Activated naive CD8-positive, alpha-beta T cell (primary cell): ENCODE results near the gene PRKCB.
"Not testable (repeated sequence)": the region's sequence is repeated elsewhere in the genome, so short reads cannot be mapped to it uniquely, and the experiment has no call there.

Experiments
- H3K27ac Mint-ChIP-seq: one replicate; pipeline ENCODE4 v1.8.0; 2021; ENCODE audit warnings: mixed read lengths
- H3K27me3 Mint-ChIP-seq: one replicate; pipeline ENCODE4 v1.8.0; 2021; ENCODE audit warnings: mixed read lengths
- H3K36me3 Mint-ChIP-seq: one replicate; pipeline ENCODE4 v1.8.0; 2021; ENCODE audit warnings: mixed read lengths
- H3K4me1 Mint-ChIP-seq: one replicate; pipeline ENCODE4 v1.8.0; 2021; ENCODE audit warnings: low read depth, mixed read lengths
- H3K4me3 Mint-ChIP-seq: one replicate; pipeline ENCODE4 v1.8.0; 2021; ENCODE audit warnings: mild to moderate bottlenecking, mixed read lengths
- H3K9me3 Mint-ChIP-seq: one replicate; pipeline ENCODE4 v1.8.0; 2021; ENCODE audit warnings: low read depth, mixed read lengths

The PRKCB gene

DNA sequence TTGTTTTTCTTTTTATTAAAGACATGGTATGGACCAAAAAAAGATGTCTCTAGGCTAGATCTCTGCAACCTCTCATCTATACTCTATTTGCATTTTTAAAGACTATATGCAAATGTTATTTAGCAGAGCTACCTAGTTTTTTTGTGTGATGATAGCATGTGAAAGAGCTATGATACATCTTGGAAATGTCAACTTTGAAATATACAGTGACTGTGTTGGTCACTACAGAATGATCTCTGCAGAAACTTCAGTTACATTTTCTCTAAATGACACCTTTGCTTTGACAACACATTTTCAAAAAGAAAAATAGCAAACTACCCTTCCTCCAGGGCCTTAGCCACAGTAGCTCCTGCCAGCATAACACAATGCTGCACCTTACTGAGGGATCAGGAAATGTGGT lies 86.6 kb downstream of the PRKCB start:
- peak overlapping the region; percentile 66 for H3K27ac Mint-ChIP-seq
- peaks cover 21% of the 10 kb centered on the region for H3K36me3 Mint-ChIP-seq
- no peaks in the 10 kb centered on the region for H3K9me3 Mint-ChIP-seq
- peaks cover 50% of the 10 kb centered on the region for H3K4me1 Mint-ChIP-seq
- H3K4me3 Mint-ChIP-seq, result no peak overlapping the region
- no peaks in the 10 kb centered on the region for H3K27me3 Mint-ChIP-seq

DNA sequence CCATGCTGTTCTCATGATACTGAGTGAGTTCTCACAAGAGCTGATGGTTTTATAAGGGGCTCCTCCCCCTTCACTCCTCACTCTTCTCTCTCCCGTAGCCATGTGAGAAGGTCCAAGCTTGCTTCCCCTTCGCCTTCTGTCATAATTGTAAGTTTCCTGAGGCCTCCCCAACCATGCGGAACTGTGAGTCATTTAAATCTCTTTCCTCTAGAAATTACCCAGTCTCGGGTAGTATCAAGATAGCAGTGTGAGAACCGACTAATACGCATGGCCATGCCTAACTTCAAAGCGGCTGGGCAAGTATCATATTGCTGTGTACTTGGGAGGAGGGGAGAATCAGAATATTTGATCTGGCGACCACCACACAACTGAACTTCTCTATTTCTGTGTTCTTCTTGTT lies 88.3 kb downstream of the PRKCB start:
- Mint-ChIP-seq H3K36me3 (peaks cover 16% of the 10 kb centered on the region), H3K27ac (peak overlapping the region; percentile 8), H3K4me3 (no peak overlapping the region), H3K9me3 (no peaks in the 10 kb centered on the region), H3K4me1 (peaks cover 51% of the 10 kb centered on the region), H3K27me3 (no peaks in the 10 kb centered on the region)

DNA sequence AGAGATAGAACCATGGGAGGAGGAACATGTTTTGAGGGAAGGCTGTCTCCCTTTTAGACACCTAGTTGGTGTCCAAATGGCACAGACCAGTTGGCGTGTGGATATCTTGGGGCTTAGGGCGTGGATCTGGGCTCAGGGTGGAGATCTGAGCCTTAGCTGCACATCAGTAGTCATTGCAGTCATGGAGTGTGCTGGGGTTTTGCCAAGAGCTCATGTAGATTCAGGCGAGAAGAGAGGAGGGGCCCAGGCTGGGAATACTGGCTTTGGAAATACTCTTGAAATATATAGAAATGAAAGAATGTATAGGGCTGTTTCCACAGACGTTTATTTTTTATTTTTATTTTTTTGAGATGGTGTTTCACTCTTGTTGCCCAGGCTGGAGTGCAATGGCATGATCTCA lies 92.0 kb downstream of the PRKCB start:
- H3K36me3 Mint-ChIP-seq, result peaks cover 7% of the 10 kb centered on the region
- H3K27ac Mint-ChIP-seq, result no peak overlapping the region
- no peaks in the 10 kb centered on the region for H3K27me3 Mint-ChIP-seq
- H3K4me1 Mint-ChIP-seq, result peaks cover 34% of the 10 kb centered on the region
- H3K9me3 Mint-ChIP-seq, result no peaks in the 10 kb centered on the region
- no peak overlapping the region for H3K4me3 Mint-ChIP-seq

DNA sequence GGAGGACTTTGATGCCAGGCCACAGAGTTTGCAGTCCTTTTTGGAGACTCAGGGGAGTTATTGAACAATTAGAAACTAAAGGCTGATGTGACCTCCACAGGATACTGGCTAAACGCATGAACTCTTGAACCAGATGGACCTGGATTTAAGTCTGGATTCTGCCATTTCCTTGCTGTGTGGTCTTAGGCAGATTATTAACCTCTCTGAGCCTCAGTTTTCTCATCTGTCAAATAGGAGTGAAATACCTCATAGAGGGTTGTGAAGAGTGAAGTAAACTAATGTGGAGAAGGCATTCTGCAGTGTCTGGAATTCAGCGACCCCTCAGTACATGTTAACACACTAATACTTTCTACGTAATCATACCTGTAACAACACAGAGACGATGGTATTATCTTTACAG lies 93.5 kb downstream of the PRKCB start:
- H3K4me1 Mint-ChIP-seq, result peaks cover 39% of the 10 kb centered on the region
- peaks cover 7% of the 10 kb centered on the region for H3K36me3 Mint-ChIP-seq
- H3K27ac Mint-ChIP-seq, result no peak overlapping the region
- no peaks in the 10 kb centered on the region for H3K27me3 Mint-ChIP-seq
- H3K9me3 Mint-ChIP-seq, result no peaks in the 10 kb centered on the region
- no peak overlapping the region for H3K4me3 Mint-ChIP-seq

DNA sequence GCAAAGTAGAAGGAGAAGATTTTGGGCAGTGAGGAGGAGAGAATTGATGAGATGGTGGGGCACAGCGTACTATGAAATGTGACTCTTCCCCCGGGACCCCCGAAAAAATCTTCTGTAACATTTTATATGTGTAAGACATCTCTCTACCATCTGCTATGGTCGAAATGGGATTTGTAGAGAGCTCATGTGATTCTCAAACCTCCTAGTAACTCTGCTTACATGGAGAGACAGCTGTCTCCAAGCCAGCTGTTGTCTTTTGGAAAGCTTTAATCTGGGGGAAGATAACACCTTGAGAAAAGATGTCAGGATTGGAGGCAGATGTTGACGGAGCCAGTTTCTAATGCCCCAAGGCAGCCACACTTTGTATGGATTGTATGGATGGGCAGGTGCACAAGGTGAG lies 94.1 kb downstream of the PRKCB start:
- Mint-ChIP-seq H3K4me3 (no peak overlapping the region), H3K27ac (no peak overlapping the region), H3K27me3 (no peaks in the 10 kb centered on the region), H3K9me3 (no peaks in the 10 kb centered on the region), H3K4me1 (peaks cover 42% of the 10 kb centered on the region), H3K36me3 (peaks cover 7% of the 10 kb centered on the region)

DNA sequence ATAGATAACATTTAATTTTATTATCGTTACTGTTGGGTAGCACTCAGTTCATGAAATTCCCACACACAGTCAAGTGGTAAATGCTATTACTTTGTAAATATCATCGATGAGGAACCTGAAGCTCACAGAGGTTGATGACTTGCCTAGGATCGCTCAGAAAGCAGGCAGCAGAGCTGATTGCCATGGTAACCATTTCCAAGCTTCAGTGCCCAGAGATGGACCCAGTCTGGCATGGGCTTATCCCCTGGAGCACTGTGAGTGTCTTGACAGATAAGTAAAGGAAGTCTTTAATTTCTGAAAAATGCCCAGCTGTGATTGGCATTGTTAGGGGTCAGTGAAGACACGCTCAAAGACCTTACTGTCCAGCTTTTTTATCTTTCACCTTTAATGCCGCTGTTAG lies 95.0 kb downstream of the PRKCB start:
- Mint-ChIP-seq H3K9me3 (no peaks in the 10 kb centered on the region), H3K4me1 (peaks cover 49% of the 10 kb centered on the region), H3K36me3 (peaks cover 9% of the 10 kb centered on the region), H3K27ac (no peak overlapping the region), H3K4me3 (no peak overlapping the region), H3K27me3 (no peaks in the 10 kb centered on the region)

DNA sequence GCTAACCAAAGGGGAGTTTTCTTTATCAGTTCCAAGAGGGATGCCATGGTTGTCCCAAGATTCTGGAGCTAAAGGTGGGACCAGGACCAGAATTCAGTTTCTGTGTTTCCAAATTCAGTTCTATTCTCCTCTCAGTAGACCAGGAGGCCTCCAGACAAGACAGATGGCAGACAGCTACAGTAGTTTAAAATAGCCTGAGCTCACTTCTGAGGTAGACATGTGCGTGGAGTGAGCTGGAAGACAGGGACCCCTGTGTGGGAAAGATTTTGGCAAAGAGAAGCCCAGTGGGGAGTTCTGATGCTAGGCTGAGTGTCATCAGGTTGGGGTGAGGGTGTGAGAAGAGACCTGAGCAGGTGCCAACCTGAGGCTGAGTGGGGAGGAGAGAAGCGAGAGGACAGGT lies 95.4 kb downstream of the PRKCB start:
- no peak overlapping the region for H3K4me3 Mint-ChIP-seq
- H3K27ac Mint-ChIP-seq, result no peak overlapping the region
- H3K9me3 Mint-ChIP-seq, result no peaks in the 10 kb centered on the region
- peaks cover 10% of the 10 kb centered on the region for H3K36me3 Mint-ChIP-seq
- H3K4me1 Mint-ChIP-seq, result peaks cover 53% of the 10 kb centered on the region
- no peaks in the 10 kb centered on the region for H3K27me3 Mint-ChIP-seq

DNA sequence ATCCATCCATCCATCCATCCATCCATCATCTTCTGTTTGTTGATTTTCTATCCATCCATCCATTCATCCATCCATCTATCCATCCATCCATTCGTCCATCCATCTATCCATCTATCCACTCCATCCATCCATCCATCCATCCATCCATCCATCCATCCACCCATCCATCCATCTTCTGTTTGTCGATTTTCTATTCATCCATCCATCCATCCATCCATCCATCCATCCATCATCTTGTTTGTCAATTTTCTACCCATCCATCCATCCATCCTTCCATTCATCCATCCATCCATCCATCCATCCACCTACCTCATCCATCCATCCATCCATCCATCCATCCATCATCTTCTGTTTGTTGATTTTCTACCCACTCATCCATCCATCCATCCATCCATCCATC lies 97.9 kb downstream of the PRKCB start:
- Mint-ChIP-seq H3K4me1 (peaks cover 45% of the 10 kb centered on the region), H3K36me3 (peaks cover 12% of the 10 kb centered on the region)
- H3K27ac Mint-ChIP-seq, H3K9me3 Mint-ChIP-seq, H3K27me3 Mint-ChIP-seq, H3K4me3 Mint-ChIP-seq: not testable (repeated sequence)

DNA sequence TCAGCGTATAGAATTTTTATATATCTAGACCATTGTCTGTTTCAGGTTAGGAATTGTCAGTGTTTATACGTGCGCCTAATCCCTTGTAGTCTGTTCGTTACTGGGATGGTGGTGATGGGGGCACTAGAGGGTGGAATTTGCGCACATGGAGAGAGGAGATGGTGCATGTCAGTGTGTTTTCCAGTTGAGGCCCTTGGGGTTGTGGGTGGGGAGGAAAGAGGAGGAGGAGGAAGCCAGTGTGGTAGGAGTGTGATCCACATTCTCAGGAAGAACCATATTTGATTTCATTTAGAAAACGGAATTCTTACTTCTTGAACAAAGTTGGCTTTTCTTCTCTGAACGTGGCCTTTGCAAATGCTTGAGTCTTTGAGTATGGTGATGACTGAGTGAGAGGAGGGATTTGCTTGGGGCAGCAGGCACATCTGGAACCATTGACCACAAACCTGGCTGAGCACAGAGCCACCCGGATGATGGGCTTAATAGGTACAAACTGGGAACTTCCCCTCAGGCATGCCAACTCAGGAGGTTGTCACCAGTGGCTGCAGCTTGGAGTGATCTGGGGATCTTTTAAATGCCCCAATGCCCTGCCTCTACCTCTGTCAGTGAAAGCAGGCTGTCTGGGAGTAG lies 98.9 kb downstream of the PRKCB start:
- H3K27me3 Mint-ChIP-seq, result no peaks in the 10 kb centered on the region
- H3K4me3 Mint-ChIP-seq, result no peak overlapping the region
- H3K9me3 Mint-ChIP-seq, result no peaks in the 10 kb centered on the region
- no peak overlapping the region for H3K27ac Mint-ChIP-seq
- peaks cover 12% of the 10 kb centered on the region for H3K36me3 Mint-ChIP-seq
- peaks cover 45% of the 10 kb centered on the region for H3K4me1 Mint-ChIP-seq

DNA sequence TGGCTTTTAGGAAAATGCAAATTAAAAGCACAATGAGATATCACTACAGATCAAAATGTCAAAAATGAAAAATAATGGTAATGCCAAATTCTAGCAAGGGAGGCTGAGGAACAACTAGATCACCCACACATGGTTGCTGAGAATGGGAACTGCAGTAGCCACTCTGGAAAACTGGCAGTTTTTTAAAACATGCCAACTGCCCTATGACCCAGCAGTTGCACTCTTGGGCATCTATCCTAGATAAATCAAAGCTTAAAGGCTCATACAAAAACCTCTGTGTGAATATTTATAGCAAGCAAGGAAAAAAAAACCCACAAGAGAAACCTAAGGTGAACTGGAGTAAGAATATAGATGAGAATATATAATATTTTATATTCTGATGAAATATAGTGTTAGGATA lies 104.3 kb downstream of the PRKCB start:
- H3K36me3 Mint-ChIP-seq, result peaks cover 11% of the 10 kb centered on the region

DNA sequence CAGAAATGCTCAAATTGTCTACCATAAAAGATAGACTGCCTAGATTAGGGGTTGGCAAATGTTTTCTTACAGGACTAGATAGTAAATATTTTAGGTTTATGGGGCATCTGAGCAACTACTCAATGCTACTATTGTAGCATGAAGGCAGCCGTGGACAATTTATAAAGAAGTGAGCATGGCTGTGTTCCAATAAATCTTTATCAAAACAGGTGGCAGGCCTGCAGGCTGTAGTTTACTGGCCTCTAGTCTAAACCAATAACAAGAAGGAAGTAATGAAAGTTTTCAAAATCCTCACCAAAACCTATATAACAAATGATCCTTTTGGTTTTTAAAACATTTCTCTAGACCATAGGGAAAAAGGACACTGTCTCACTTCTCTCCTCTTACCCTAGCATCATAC lies 105.2 kb downstream of the PRKCB start:
- Mint-ChIP-seq H3K9me3 (no peaks in the 10 kb centered on the region), H3K4me3 (no peak overlapping the region), H3K27me3 (no peaks in the 10 kb centered on the region), H3K36me3 (peaks cover 7% of the 10 kb centered on the region), H3K27ac (no peak overlapping the region), H3K4me1 (peaks cover 55% of the 10 kb centered on the region)

More for the DNA sequence above, 104.3 kb downstream of the PRKCB start:
- no peak overlapping the region for H3K27ac Mint-ChIP-seq
- H3K4me3 Mint-ChIP-seq, result no peak overlapping the region
- H3K4me1 Mint-ChIP-seq, result peaks cover 53% of the 10 kb centered on the region
- H3K27me3 Mint-ChIP-seq, result no peaks in the 10 kb centered on the region
- H3K9me3 Mint-ChIP-seq, result no peaks in the 10 kb centered on the region

DNA sequence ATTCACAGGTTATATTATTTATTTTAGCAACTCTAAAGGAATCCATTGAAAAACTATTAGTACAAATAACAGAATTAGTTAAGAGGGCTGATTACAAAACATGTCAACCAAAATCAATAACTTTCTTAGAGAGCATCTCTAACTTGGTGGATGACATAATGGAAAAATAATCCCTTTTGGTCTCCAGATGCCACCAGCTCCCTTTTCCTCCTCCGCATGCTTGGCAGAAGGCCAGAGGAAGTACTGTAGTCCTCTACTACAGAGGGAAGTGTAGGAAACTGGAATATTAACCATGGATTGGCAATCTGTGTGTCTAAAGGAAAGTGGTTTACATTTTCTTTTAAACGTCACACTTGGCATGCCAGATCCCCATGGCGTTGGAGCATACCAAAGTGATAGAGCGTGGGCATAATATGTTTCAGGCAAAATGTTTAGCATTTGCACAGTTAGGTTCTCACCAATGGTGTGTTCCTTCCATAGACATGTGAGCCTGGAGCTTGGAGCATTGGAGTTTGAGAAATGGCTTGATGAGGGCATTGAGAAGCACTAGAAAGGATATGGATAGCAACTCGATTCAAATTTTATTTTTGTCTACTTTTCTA lies 106.3 kb downstream of the PRKCB start:
- Mint-ChIP-seq H3K27me3 (no peaks in the 10 kb centered on the region), H3K4me1 (peaks cover 60% of the 10 kb centered on the region), H3K9me3 (no peaks in the 10 kb centered on the region), H3K27ac (no peak overlapping the region), H3K36me3 (peaks cover 6% of the 10 kb centered on the region), H3K4me3 (no peak overlapping the region)

DNA sequence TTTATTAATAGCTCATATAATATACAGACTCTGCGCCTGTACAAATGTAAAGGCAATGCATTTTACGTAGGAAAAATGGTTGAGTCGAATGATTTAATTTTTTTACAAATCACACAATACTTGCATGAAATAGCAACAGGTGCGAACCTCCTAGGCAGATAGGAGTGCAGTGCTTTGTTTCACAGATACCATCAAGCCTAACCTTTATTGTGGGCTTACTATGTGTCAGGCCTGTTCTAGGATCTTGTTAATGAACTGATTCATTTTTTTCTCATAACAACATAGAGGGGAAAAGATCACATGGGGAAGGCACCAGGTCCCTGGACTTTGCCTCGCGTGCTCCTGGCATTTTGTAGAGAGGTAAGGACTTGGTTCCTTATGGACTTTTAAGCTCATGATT lies 107.8 kb downstream of the PRKCB start:
- Mint-ChIP-seq H3K27ac (no peak overlapping the region), H3K36me3 (peaks cover 4% of the 10 kb centered on the region), H3K9me3 (no peaks in the 10 kb centered on the region), H3K27me3 (no peaks in the 10 kb centered on the region), H3K4me3 (no peak overlapping the region), H3K4me1 (peaks cover 76% of the 10 kb centered on the region)

DNA sequence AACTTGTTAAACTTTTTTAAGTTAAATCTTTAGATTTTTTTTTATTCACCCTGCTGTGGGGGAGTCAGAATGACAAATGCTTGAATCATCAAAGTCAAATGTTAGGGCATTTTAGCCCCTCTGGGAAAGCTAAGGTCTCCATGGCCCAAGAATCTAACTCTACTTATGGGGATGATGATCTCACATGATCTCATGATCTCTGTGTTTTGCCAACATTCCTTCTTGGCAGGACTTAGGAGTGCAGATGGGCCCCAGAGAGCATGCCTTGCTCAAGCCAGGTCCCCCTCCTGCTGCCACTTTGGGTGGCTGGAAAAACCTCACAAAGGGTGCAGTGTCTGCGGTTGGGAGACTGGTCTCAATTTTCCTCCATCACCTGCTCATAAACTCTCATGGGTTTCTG lies 108.6 kb downstream of the PRKCB start:
- peaks cover 82% of the 10 kb centered on the region for H3K4me1 Mint-ChIP-seq
- H3K9me3 Mint-ChIP-seq, result no peaks in the 10 kb centered on the region
- H3K27ac Mint-ChIP-seq, result peak overlapping the region; percentile 87
- no peak overlapping the region for H3K4me3 Mint-ChIP-seq
- peaks cover 4% of the 10 kb centered on the region for H3K36me3 Mint-ChIP-seq
- no peaks in the 10 kb centered on the region for H3K27me3 Mint-ChIP-seq

DNA sequence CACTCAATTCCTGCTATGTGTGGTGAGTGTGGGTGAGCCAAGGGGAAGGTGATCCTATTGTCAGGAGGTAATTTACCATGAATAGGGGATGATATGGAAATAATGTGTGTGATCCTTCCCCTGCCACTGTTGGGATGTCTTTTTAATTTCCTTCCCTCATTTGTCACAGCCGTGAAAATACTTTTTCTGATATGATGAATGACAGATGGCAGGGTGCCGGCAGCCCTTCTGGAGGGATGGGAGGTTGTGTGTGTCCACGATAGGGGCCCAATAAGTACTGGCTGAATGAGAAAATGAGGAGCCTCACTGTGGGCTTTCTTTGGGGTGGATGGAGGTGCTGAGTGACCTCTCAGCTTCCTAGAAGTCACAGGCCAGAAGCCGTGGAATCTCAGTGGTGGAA lies 109.5 kb downstream of the PRKCB start:
- Mint-ChIP-seq H3K27ac (peak overlapping the region; percentile 87), H3K27me3 (no peaks in the 10 kb centered on the region), H3K4me1 (peaks cover 86% of the 10 kb centered on the region), H3K4me3 (no peak overlapping the region), H3K36me3 (peaks cover 4% of the 10 kb centered on the region), H3K9me3 (no peaks in the 10 kb centered on the region)

DNA sequence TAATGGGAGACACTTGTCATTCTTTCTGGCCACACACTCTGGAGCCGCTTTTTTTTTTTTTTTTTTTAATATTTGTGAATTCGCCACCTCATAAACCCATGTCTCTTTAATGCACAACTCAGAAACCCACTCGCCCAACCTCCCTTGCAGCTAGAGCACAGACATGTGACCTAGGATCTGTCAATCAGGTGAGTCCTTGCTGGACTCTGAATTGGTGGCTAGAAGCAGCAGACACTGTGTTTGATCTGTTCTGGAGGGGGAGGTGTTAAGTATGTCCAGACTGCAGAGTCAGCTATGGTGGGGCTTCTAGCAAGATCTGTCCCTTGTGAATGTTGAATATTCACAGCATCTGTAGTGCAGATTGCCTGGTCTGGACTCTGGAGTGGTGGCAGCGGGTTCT lies 112.1 kb downstream of the PRKCB start:
- Mint-ChIP-seq H3K27me3 (no peaks in the 10 kb centered on the region), H3K27ac (peak overlapping the region; percentile 82), H3K4me1 (peaks cover 98% of the 10 kb centered on the region), H3K36me3 (peaks cover 3% of the 10 kb centered on the region), H3K9me3 (no peaks in the 10 kb centered on the region), H3K4me3 (no peak overlapping the region)
